ENCODE results near the gene C10orf62.
A peak's percentile ranks its signal among the peaks of the same experiment; 100 is the strongest.

Gene C10orf62

DNA sequence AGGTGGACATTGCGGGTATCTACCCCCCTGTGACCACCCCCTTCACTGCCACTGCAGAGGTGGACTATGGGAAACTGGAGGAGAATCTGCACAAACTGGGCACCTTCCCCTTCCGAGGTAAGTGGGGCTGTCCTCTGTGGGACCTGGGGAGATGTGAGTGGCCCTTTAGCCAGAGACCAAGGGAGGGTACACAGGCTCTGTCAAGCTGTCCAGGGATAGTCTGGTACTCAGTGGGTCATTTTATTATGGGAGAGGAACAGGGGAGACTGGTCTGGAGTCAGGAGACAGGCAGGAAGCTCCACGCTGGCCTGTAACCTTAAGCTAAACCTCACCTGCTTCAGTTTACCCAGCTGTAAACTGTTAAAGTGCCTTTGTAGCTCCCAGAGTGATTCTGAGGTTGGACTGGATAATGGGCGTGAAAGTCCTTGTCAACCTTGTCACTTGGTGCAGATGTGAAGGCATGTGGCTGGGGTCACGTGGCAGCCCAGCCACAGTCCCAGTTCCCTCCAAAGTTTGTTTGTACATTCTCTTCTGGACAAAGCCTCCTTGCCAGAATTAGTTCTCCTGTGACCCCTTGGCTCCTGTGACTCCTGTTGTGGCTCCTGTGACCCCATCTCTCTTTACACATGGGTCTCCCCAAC lies 4.6 kb upstream of the C10orf62 start:
- no peak for DNase-seq (ENCODE audit: low spot score)

- no peak for DNase-seq (ENCODE audit: low spot score)
Observed at GRCh38 chr10:97585439-97585811, 4.1 kb upstream of the C10orf62 start.

- DNase-seq (ENCODE audit: low spot score) = no peak
Observed at GRCh38 chr10:97587183-97587582, 2.3 kb upstream of the C10orf62 start.

GRCh38 chr10:97590082-97590747 lies 694 bp downstream of the C10orf62 start:
- peak; percentile 47 for DNase-seq (ENCODE audit: low spot score)

- no peak for DNase-seq (ENCODE audit: low spot score)
Observed at GRCh38 chr10:97590748-97591495, 1.4 kb downstream of the C10orf62 start.

- DNase-seq (ENCODE audit: low spot score) = no peak
Observed at GRCh38 chr10:97593421-97593820, 3.9 kb downstream of the C10orf62 start.

DNA sequence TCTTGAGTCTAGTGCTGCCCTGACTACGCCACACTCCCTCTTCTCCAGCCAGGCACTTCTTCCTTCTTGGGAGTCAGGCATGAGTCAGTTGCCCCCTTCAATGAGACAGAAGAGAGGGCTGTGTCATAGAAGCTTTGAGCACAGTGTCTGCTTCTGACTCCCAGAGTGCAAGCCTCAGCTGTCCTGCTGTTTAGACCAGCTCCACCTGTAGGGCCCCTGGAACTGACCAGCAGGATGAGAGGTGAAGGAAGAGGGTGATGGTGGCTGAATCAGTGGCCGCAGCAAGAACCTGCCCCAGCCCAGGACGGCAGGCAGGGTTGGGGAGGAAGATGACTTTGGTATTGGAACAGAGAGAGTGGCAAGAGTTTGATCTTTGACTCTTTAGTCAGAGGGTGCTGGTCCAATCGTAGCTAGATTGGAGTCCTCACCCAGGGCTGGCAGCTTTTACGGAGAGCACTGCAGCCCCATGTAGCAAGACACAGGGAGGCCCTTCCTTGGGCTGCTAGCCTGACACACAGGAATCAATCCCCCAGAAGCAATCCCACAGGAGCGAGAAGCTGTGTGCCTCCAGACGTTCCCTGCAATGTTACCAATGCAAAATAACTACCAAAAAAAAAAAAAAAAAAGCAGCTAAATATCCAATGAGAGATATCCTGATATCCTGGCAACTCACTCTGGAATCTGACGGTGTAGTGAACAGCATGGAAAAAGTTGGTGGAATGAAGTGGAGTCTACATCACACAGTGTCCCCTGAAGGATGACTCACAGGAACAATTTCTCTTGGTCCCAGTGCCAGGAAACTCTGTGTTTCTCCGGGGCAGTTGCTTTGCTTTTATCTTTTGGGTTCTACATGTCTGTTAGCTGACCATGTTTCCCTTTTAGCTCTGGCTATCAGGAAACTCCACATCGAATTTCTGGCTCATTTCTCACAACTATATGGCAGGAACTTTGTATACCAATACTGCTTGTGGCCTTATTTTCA lies 6.9 kb downstream of the C10orf62 start:
- DNase-seq (ENCODE audit: low spot score) = no peak

DNA sequence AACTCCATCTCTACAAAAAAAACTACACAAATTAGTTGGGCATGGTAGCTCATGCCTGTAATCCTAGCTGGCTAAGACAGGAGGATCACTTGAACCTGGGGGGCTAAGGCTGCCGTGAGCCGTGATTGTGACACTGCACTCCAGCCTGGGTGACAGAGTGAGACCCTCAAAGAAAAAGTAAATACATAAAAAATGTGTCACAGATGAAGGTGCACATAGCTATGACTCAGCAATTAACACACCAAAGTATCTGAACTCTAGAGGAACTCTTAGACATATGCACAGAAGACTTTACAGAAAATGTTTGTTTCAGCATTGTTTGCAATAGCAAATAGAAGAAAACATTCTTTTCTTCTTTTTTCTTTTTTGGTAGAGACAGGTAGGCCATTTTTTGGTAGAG lies 8.3 kb downstream of the C10orf62 start:
- DNase-seq (ENCODE audit: low spot score) = no peak

DNA sequence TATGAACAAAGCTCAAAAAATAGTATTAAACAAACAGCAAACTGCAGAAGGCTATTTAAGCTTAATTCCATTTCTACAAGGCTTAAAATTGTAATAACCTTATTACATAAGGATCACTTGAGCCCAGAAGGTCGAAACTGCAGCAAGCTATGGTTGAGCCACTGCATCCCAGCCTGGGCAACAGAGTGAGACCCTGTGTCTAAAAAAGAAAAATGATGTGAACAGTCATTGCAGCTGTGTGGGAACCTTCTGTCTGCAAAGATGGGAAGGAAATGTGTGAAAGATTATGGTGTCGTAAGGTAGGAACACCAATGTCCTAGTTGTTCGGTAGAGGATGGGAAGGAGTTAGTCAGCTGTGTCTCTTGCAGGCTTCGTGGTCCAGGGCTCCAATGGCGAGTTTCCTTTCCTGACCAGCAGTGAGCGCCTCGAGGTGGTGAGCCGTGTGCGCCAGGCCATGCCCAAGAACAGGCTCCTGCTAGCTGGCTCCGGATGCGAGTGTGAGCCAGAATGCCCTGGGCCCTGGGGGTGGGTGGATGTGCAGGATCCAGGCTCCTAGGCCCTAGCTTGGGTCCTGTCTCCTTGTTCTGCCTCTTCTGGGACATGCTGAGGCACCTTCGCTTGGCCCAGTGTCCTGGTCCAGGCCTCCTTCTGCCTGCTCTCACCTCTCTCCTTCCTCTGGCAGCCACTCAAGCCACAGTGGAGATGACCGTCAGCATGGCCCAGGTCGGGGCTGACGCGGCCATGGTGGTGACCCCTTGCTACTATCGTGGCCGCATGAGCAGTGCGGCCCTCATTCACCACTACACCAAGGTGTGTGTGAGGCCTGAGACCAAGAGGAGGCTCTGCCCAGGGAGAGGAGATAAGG lies 9.1 kb downstream of the C10orf62 start:
- no peak for DNase-seq (ENCODE audit: low spot score)

GRCh38 chr10:97599272-97599619 lies 9.7 kb downstream of the C10orf62 start:
- DNase-seq (ENCODE audit: low spot score) = no peak

GRCh38 chr10:97600616-97601015 lies 11.1 kb downstream of the C10orf62 start:
- DNase-seq (ENCODE audit: low spot score) = no peak

- no peak for DNase-seq (ENCODE audit: low spot score)
Observed at GRCh38 chr10:97601268-97602215, 12.0 kb downstream of the C10orf62 start.

GRCh38 chr10:97607095-97607636 lies 17.6 kb downstream of the C10orf62 start:
- DNase-seq (ENCODE audit: low spot score) = no peak

DNA sequence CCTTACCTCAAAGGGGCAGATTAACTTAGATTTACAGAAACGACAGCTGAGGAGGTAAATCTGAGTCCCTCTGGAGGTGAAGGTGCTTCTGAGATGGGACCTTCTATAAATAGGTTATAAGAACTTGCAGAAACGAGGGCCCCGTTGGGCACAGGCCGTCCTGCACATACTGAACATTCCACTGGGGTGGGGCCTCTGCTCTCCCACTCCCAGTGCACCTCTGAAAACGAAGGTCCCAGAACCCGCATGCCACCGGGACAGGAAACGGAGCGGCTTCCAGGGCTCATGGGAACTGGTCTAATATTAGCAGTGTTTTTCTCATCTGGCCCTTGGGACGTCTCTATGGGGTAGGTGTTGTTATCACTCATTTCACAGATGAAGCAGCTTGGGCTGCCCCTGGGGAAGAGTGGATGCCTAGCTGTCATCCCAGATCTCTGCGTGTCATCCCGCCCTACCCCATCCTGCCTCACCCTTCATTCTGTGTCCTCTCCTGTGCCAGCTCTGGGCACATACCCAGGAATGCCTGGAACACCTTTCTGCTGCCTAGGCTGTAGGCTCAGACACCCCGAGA lies 19.6 kb downstream of the C10orf62 start:
- DNase-seq (ENCODE audit: low spot score) = no peak

DNA sequence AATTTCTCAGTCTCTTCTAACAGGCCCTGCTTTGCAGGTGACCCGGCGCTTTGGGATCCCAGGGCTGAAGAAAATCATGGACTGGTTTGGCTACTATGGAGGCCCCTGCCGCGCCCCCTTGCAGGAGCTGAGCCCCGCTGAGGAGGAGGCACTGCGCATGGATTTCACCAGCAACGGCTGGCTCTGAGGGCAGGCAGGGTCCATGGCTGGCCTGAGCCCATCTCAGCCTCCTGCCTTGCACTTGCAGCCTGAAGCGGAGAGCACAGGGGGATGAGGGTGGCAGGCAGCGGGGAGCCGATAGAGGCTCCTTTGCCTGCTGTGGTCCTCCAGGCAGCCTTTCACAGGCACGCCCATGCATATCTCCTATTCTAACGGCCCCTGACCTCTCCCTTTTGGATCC lies 22.0 kb downstream of the C10orf62 start:
- no peak for DNase-seq (ENCODE audit: low spot score)

DNA sequence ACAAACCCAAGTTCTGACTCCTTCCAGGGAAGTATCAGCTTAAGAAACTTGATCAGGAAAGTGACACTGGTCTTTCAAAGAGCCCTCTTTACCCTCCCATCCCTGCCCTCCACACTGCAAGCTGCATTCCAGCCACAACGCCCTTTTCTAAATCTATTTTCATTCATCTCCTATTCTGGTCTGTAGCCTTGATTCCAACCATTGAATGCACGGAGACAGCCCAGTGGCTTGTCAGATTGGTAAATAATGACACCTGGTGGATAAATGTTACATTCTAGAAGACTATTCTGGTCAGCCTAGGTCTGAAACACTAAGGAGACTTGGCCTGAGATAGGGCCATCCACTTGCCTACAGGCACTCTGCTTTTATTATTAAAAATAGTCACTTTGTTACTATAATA lies 22.9 kb downstream of the C10orf62 start:
- no peak for DNase-seq (ENCODE audit: low spot score)

- DNase-seq (ENCODE audit: low spot score) = no peak
Observed at GRCh38 chr10:97618285-97618684, 28.8 kb downstream of the C10orf62 start.

GRCh38 chr10:97618733-97619132 lies 29.2 kb downstream of the C10orf62 start:
- DNase-seq (ENCODE audit: low spot score) = no peak

DNA sequence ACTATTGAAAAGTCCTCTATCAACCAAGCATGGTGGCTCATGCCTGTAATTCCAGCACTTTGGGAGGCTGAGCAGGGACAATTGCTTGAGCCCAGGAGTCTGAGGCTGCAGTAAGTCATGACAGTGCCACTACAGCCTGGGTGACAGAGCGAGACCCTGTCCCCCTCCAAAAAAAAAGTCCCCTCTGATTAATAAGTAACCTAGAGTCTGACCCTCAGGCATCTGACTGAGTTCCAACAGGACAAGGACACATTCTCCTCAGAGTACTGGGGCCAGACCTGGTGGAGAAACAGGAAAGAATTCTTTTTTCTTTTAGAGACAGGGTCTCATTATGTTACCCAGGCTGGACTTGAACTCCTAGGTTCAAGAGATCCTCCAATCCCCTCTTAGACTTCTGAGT lies 33.8 kb downstream of the C10orf62 start:
- DNase-seq (ENCODE audit: low spot score) = no peak
